HCT116 (cell line): ENCODE data around the gene TBRG4.

Experiments used
- EZH2 ChIP-seq: fragments of 200-600 bp; sonication (generic); IDR thresholded peaks from 2 replicates; pipeline ENCODE4 v1.6.1; 2017; ENCODE audit warnings: antibody characterized with exemption, mixed run types
- POLR2A ChIP-seq: IDR thresholded peaks from 2 replicates; pipeline ENCODE4 v1.7.0; 2011; ENCODE audit warnings: borderline replicate concordance; ENCODE audit not compliant: insufficient read depth, insufficient read length; ENCODE audit errors: extremely low read depth
- YY1 ChIP-seq: IDR thresholded peaks from 2 replicates; pipeline ENCODE4 v1.6.1; 2011; ENCODE audit warnings: low read length, low read depth, moderate library complexity, mild to moderate bottlenecking; ENCODE audit not compliant: insufficient replicate concordance; ENCODE audit errors: extremely low read depth
- ZNF274 ChIP-seq: fragments of 200-500 bp; sonication (Bioruptor generic); IDR thresholded peaks from 2 replicates; pipeline ENCODE4 v1.6.1; 2014; ENCODE audit warnings: mild to moderate bottlenecking, low read depth, low read length, inconsistent platforms
- TF ChIP-seq, protein P1 (sequence below), 3 experiments: fragments of 200-600 bp in 1 of 3; sonication (generic) in 1 of 3; IDR thresholded peaks in 2 of 3; conservative IDR thresholded peaks in 1 of 3; 2 replicates each; pipeline ENCODE4 v1.5.1; 2012 to 2017; ENCODE audit warnings: low read depth in 2 of 3, low read length in 2 of 3, antibody characterized with exemption in 1 of 3, borderline replicate concordance in 1 of 3, control low read depth in 1 of 3, mild to moderate bottlenecking in 1 of 3, mixed read lengths in 1 of 3, mixed run types in 1 of 3, moderate library complexity in 1 of 3; ENCODE audit not compliant: insufficient read depth in 1 of 3
- TF ChIP-seq, protein P2 (sequence below): IDR thresholded peaks from 2 replicates; pipeline ENCODE4 v1.6.1; 2012

DNA sequence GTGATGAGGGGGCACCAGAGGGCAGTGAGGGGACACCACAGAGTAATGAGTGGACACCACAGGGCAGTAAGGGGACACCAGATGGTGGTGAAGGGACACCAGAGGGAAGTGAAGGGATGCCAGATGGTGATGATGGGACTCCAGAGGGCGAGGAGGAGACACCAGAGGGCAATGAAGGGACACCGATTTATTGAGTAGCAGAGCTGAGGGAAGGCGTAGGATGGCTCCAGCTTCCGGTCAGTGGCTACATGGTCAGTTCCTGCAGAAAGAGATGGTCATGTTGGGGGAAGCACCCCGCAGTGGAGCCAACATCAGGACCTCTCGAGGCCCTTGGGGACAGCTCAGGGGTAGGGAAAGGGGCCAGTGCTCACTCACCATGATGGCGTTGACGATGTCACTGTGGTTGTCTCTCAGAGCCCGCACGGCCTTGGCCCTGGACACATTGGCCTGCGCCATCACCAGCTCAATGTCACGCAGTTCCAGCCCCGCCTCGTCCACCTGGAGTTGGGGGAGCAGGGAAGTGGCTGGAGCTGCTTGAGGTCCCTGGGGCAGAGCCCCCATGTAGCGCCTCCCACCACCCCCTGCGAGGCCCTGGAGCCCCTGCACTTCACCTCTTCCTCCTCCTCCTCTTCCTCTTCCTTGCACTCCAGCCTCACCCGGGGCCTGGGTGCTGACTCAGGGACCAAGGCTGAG is 31.1 kb downstream of the TBRG4 start:
- TF ChIP-seq EZH2 (no peak), POLR2A (no peak), ZNF274 (no peak), YY1 (no peak)
- TF ChIP-seq, protein P1, sequence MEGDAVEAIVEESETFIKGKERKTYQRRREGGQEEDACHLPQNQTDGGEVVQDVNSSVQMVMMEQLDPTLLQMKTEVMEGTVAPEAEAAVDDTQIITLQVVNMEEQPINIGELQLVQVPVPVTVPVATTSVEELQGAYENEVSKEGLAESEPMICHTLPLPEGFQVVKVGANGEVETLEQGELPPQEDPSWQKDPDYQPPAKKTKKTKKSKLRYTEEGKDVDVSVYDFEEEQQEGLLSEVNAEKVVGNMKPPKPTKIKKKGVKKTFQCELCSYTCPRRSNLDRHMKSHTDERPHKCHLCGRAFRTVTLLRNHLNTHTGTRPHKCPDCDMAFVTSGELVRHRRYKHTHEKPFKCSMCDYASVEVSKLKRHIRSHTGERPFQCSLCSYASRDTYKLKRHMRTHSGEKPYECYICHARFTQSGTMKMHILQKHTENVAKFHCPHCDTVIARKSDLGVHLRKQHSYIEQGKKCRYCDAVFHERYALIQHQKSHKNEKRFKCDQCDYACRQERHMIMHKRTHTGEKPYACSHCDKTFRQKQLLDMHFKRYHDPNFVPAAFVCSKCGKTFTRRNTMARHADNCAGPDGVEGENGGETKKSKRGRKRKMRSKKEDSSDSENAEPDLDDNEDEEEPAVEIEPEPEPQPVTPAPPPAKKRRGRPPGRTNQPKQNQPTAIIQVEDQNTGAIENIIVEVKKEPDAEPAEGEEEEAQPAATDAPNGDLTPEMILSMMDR (IDR thresholded peaks at IDR 0.05 in 2 of 3, conservative IDR thresholded peaks at IDR 0.05 in 1 of 3; ENCODE audit: borderline replicate concordance in 1 of 3, insufficient read depth in 1 of 3, low read depth in 2 of 3, low read length in 2 of 3): no peak
- TF ChIP-seq, protein P2, sequence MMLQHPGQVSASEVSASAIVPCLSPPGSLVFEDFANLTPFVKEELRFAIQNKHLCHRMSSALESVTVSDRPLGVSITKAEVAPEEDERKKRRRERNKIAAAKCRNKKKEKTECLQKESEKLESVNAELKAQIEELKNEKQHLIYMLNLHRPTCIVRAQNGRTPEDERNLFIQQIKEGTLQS: no peak
